SK-N-SH (cell line): ENCODE results near the gene DDX51. TPM values are rescaled to one million over a fixed set of nuclear protein-coding genes. Genes with fewer than 3 reads are reported as not detected.

Source experiments
- CTCF ChIA-PET: fragments of 300-600, 350-600 bp; formaldehyde crosslinking; extraction: SDS; loops from one replicate; lab custom pipeline; 2021; lab: Yijun Ruan, JAX
- POLR2A ChIA-PET: fragments of 350-600 bp; sonication (Branson Sonifier 250); formaldehyde crosslinking; extraction: SDS; loops from one replicate; lab custom pipeline; 2020; ENCODE audit warnings: antibody characterized with exemption, inconsistent platforms; lab: Yijun Ruan, JAX
- DNase-seq: peaks from one replicate; pipeline ENCODE4 v3.0.0; 2012
- H2AFZ ChIP-seq: fragments of 200-600 bp; sonication (generic); 2 replicates; pipeline ENCODE4 v1.8.1; 2016; ENCODE audit warnings: antibody characterized with exemption, mild to moderate bottlenecking, low read depth
- H3F3A ChIP-seq: fragments of 200-600 bp; sonication (generic); replicated peaks from 2 replicates; pipeline ENCODE3; 2016; ENCODE audit warnings: antibody characterized with exemption, mild to moderate bottlenecking; ENCODE audit not compliant: insufficient read depth
- H3K27ac ChIP-seq, 2 experiments: fragments of 200-500 bp in 1 of 2; fragments of 200-600 bp in 1 of 2; sonication (Bioruptor generic) in 1 of 2; sonication (generic), shearing (Covaris generic) in 1 of 2; 2 replicates each; pipeline versions ENCODE4 v1.5.1 to v1.6.1; 2014 to 2016; ENCODE audit warnings: low read depth in 2 of 2, inconsistent platforms in 1 of 2, low read length in 1 of 2, mild to moderate bottlenecking in 1 of 2, mixed read lengths in 1 of 2
- H3K27me3 ChIP-seq: fragments of 200-600 bp; sonication (generic), shearing (Covaris generic); 2 replicates; pipeline ENCODE4 v1.6.1; 2016; ENCODE audit warnings: mixed run types; ENCODE audit not compliant: insufficient read depth
- H3K36me3 ChIP-seq, 2 experiments: fragments of 200-500 bp in 1 of 2; fragments of 200-600 bp in 1 of 2; sonication (Bioruptor generic) in 1 of 2; sonication (generic) in 1 of 2; replicated peaks in 1 of 2; 2 replicates each; pipeline versions ENCODE3 to v1.5.1; 2014 to 2016; ENCODE audit warnings: low read length in 1 of 2, mild to moderate bottlenecking in 1 of 2; ENCODE audit not compliant: insufficient read depth in 2 of 2, control insufficient read depth in 1 of 2
- H3K4me1 ChIP-seq, 2 experiments: fragments of 200-500 bp in 1 of 2; fragments of 200-600 bp in 1 of 2; sonication (Bioruptor generic) in 1 of 2; sonication (generic), shearing (Covaris generic) in 1 of 2; 2 replicates each; pipeline versions ENCODE4 v1.5.1 to v1.6.1; 2014 to 2016; ENCODE audit warnings: low read depth in 1 of 2, low read length in 1 of 2, mixed run types in 1 of 2; ENCODE audit not compliant: insufficient read depth in 2 of 2, control insufficient read depth in 1 of 2
- H3K4me2 ChIP-seq: fragments of 200-600 bp; sonication (generic), shearing (Covaris generic); 2 replicates; pipeline ENCODE4 v1.6.1; 2017; ENCODE audit warnings: mixed run types
- H3K4me3 ChIP-seq, 2 experiments: fragments of 200-500 bp in 1 of 2; fragments of 200-600 bp in 1 of 2; sonication (Bioruptor generic) in 1 of 2; sonication (generic), shearing (Covaris generic) in 1 of 2; 2 replicates each; pipeline versions ENCODE4 v1.5.1 to v1.8.1; 2014 to 2016; ENCODE audit warnings: low read depth in 2 of 2, inconsistent platforms in 1 of 2, low read length in 1 of 2, mild to moderate bottlenecking in 1 of 2, mixed read lengths in 1 of 2, moderate library complexity in 1 of 2
- H3K79me2 ChIP-seq: fragments of 200-600 bp; sonication (generic); 2 replicates; pipeline ENCODE4 v1.8.1; 2017; ENCODE audit warnings: mild to moderate bottlenecking; ENCODE audit not compliant: insufficient read depth
- H3K9ac ChIP-seq: fragments of 200-600 bp; sonication (generic); 2 replicates; pipeline ENCODE4 v1.6.1; 2017; ENCODE audit warnings: mixed run types
- H3K9me2 ChIP-seq: fragments of 200-600 bp; sonication (generic); 2 replicates; pipeline ENCODE4 v1.6.1; 2017; ENCODE audit warnings: mixed run types
- H3K9me3 ChIP-seq: fragments of 200-600 bp; sonication (generic); 2 replicates; pipeline ENCODE4 v1.6.1; 2017; ENCODE audit warnings: mixed run types, mild to moderate bottlenecking, moderate library complexity
- H4K20me1 ChIP-seq: fragments of 200-600 bp; sonication (generic); 2 replicates; pipeline ENCODE4 v1.6.1; 2017; ENCODE audit warnings: mild to moderate bottlenecking, mixed run types; ENCODE audit not compliant: insufficient read depth
- CHD2 ChIP-seq: fragments of 150-350 bp; IDR thresholded peaks from 2 replicates; pipeline ENCODE4 v1.6.1; 2018; ENCODE audit warnings: low read length; ENCODE audit not compliant: partially characterized antibody
- ELF1 ChIP-seq: IDR thresholded peaks from 2 replicates; pipeline ENCODE4 v1.4.0; 2012
- EP300 ChIP-seq, 2 experiments: IDR thresholded peaks; 2 replicates each; pipeline versions ENCODE4 v1.4.0 to v1.6.1; 2012; ENCODE audit warnings: borderline replicate concordance in 1 of 2, low read depth in 1 of 2, low read length in 1 of 2
- EZH2phosphoT487 ChIP-seq: fragments of 200-600 bp; sonication (generic); IDR thresholded peaks from 2 replicates; pipeline ENCODE4 v1.6.1; 2017; ENCODE audit warnings: low read depth, mixed run types, mild to moderate bottlenecking, antibody characterized with exemption, moderate library complexity, borderline replicate concordance
- FOSL2 ChIP-seq: IDR thresholded peaks from 2 replicates; pipeline ENCODE4 v1.4.0; 2012; ENCODE audit warnings: low read depth, mild to moderate bottlenecking, moderate library complexity, borderline replicate concordance
- FOXM1 ChIP-seq: IDR thresholded peaks from 2 replicates; pipeline ENCODE4 v1.4.0; 2012; ENCODE audit warnings: low read depth, mild to moderate bottlenecking
- MEF2A ChIP-seq: IDR thresholded peaks from 2 replicates; pipeline ENCODE4 v1.4.0; 2012; ENCODE audit warnings: low read depth, borderline replicate concordance
- NFIC ChIP-seq: IDR thresholded peaks from 2 replicates; pipeline ENCODE4 v1.4.0; 2012; ENCODE audit warnings: borderline replicate concordance
- RAD21 ChIP-seq: IDR thresholded peaks from 2 replicates; pipeline ENCODE4 v1.6.1; 2012; ENCODE audit warnings: mild to moderate bottlenecking, low read length
- RFX5 ChIP-seq: IDR thresholded peaks from 2 replicates; pipeline ENCODE4 v1.6.1; 2012; ENCODE audit warnings: mild to moderate bottlenecking, improper control_type of control experiment, low read length
- RXRA ChIP-seq: IDR thresholded peaks from 2 replicates; pipeline ENCODE4 v1.4.0; 2012; ENCODE audit warnings: low read depth, mild to moderate bottlenecking, borderline replicate concordance
- TCF12 ChIP-seq: IDR thresholded peaks from 2 replicates; pipeline ENCODE4 v1.4.0; 2012
- TEAD4 ChIP-seq: IDR thresholded peaks from 2 replicates; pipeline ENCODE4 v1.4.0; 2012; ENCODE audit warnings: mild to moderate bottlenecking, borderline replicate concordance; ENCODE audit not compliant: insufficient read depth
- WGBS: methylation state at CpG from one replicate; pipeline ENCODE4 v1.1.6; 2017; ENCODE audit warnings: low lambda C conversion rate; 5-methylcytosine and 5-hydroxymethylcytosine counted together
- polyA plus RNA-seq, 3 experiments: library from polyadenylated mRNA; depleted of rRNA; stranded (reverse); fragments of >200 nt; gene quantifications; 2 replicates each; pipeline ENCODE4 v1.2.3, GENCODE V29; 2012
- TF ChIP-seq, protein P1 (sequence below): IDR thresholded peaks from 2 replicates; pipeline ENCODE4 v1.4.0; 2012; ENCODE audit warnings: low read depth
- TF ChIP-seq, protein P2 (sequence below): IDR thresholded peaks from 2 replicates; pipeline ENCODE4 v1.4.0; 2012; ENCODE audit warnings: low read depth, borderline replicate concordance
- TF ChIP-seq, protein P3 (sequence below): fragments of 200-600 bp; sonication (generic); IDR thresholded peaks from 2 replicates; pipeline ENCODE4 v1.6.1; 2017; ENCODE audit warnings: antibody characterized with exemption, mild to moderate bottlenecking, moderate library complexity
- TF ChIP-seq, protein P4 (sequence below): IDR thresholded peaks from 2 replicates; pipeline ENCODE4 v1.6.1; 2012; ENCODE audit warnings: mild to moderate bottlenecking, low read depth, low read length, moderate library complexity

Gene DDX51
- polyA plus RNA-seq, 1 of the 3 experiments (the other 2 are of a cell fraction), result 17.3 TPM

DNA sequence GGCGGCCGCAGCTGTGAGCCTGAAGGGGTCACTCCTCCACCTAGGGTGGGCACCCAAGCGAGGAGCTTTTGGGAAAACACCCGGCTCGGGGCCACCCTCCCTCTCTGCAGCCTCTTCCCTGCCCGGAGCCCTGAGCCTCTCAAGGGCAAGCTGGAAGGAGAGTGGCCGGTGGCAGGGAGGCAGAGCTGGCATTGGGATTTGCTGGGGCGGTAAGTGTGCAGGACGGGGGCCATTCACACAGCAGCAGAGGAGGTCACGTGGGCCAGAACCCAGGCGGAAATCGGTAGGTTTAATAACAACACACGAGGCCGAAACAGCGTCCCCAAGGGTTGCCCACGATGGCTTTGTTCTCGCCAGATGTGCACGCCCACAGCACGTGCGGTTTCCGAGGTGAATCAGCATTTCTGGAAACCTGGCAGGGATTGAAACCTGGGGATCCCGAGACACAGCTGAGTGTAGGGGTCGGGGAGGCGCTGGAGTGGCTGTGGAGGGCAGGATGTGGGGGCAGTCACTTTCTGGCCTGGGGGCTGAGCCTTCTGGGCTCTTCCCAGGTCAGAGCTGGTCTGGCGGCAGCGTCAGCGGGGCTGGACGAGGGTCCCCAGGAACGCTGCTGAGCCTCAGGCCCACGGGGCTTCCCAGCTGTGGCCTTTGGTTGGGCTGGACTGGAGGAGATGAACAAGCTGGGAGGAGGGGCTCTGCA is 23.6 kb upstream of the DDX51 start:
- Histone ChIP-seq H3K79me2 (no peaks in the 10 kb centered on the region), H3K4me3 (no peak overlapping the region)
- no peak for DNase-seq
- TF ChIP-seq RAD21 (no peak), FOXM1 (no peak), RFX5 (no peak), TEAD4 (no peak), EZH2phosphoT487 (no peak), NFIC (no peak), RXRA (no peak), EP300 (IDR thresholded peaks at IDR 0.05; ENCODE audit: borderline replicate concordance in 1 of 2, low read depth in 1 of 2, low read length in 1 of 2) (no peak), CHD2 (no peak)
- TF ChIP-seq, protein P1, sequence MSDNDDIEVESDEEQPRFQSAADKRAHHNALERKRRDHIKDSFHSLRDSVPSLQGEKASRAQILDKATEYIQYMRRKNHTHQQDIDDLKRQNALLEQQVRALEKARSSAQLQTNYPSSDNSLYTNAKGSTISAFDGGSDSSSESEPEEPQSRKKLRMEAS, result no peak
- TF ChIP-seq, protein P2, sequence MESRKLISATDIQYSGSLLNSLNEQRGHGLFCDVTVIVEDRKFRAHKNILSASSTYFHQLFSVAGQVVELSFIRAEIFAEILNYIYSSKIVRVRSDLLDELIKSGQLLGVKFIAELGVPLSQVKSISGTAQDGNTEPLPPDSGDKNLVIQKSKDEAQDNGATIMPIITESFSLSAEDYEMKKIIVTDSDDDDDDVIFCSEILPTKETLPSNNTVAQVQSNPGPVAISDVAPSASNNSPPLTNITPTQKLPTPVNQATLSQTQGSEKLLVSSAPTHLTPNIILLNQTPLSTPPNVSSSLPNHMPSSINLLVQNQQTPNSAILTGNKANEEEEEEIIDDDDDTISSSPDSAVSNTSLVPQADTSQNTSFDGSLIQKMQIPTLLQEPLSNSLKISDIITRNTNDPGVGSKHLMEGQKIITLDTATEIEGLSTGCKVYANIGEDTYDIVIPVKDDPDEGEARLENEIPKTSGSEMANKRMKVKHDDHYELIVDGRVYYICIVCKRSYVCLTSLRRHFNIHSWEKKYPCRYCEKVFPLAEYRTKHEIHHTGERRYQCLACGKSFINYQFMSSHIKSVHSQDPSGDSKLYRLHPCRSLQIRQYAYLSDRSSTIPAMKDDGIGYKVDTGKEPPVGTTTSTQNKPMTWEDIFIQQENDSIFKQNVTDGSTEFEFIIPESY, result no peak
- TF ChIP-seq, all 33 proteins: peak for 0
- 43% methylated on average over 12 of the region's 30 CpGs for WGBS
- no peaks in the 10 kb centered on the region for H3K36me3 ChIP-seq
- H3K4me1 ChIP-seq, result peaks cover 2 to 7% of the 10 kb centered on the region in 2 experiments; a peak in 2 of 4 replicates
- H4K20me1 ChIP-seq, result no peaks in the 10 kb centered on the region
- peaks cover 71% of the 10 kb centered on the region for H3K27me3 ChIP-seq
- peaks cover 5% of the 10 kb centered on the region for H3F3A ChIP-seq
- no peaks in the 10 kb centered on the region for H3K9me2 ChIP-seq
- no peak overlapping the region for H3K4me2 ChIP-seq
- H2AFZ ChIP-seq, result no peak overlapping the region
- H3K9ac ChIP-seq, result no peak overlapping the region
- CTCF ChIA-PET, result interaction anchor here (1.6 to 1.8 kb wide), 2 partner anchors 14 to 246 kb away, joined by 7 to 12 read pairs; no protein-coding TSS in a partner anchor
- H3K9me3 ChIP-seq, result no peaks in the 10 kb centered on the region
- H3K27ac ChIP-seq, result no peak overlapping the region
- POLR2A ChIA-PET, result no interaction called here

DNA sequence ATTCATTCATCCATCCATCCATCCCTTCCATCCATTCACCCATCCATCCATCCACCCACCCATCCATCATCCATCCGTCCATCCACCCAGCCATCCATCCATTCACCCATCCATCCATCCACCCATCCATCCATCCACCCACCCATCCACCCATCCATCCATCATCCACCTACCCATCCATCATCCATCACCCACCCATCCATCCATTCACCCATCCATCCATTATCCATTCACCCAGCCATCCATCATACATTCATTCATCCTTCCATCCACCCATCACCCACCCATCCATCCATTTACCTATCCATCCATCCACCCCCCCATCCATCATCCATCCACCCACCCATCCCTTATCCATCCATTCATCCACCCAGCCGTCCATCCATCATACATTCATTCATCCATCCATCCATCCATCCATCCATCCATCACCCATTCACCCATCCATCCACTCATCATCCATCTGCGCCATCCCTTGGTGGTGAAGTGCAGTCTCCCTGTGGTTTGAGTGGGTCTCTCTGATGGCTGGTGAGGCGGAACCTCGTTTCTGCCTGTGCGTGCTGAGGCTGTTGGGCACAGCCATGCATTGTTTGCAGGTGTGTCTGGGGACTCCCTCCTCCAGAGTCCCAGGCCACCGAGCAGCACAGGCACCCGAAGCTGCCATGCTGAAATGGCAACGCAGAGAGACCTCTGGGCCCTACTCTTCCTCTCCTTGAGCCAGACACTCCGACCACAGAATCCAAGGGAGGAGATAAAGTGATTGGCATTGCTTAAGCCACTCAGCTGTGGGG is 22.9 kb upstream of the DDX51 start:
- no peaks in the 10 kb centered on the region for H4K20me1 ChIP-seq
- ChIA-PET CTCF (interaction anchor here (1.6 to 1.8 kb wide), 2 partner anchors 13 to 247 kb away, joined by 7 to 12 read pairs; no protein-coding TSS in a partner anchor), POLR2A (no interaction called here)
- no peak overlapping the region for H3K9ac ChIP-seq
- 68% methylated on average over 10 of the region's 10 CpGs for WGBS
- H3F3A ChIP-seq, result peaks cover 9% of the 10 kb centered on the region
- no peak overlapping the region for H2AFZ ChIP-seq
- no peak overlapping the region for H3K4me3 ChIP-seq
- no peaks in the 10 kb centered on the region for H3K79me2 ChIP-seq
- H3K9me2 ChIP-seq, result no peaks in the 10 kb centered on the region
- peaks cover 2 to 7% of the 10 kb centered on the region in 2 experiments; a peak in 2 of 4 replicates for H3K4me1 ChIP-seq
- no peak overlapping the region for H3K4me2 ChIP-seq
- no peak for DNase-seq
- H3K9me3 ChIP-seq, result no peaks in the 10 kb centered on the region
- H3K36me3 ChIP-seq, result no peaks in the 10 kb centered on the region
- peaks cover 64% of the 10 kb centered on the region for H3K27me3 ChIP-seq
- H3K27ac ChIP-seq, result no peak overlapping the region
- TF ChIP-seq, protein P3, sequence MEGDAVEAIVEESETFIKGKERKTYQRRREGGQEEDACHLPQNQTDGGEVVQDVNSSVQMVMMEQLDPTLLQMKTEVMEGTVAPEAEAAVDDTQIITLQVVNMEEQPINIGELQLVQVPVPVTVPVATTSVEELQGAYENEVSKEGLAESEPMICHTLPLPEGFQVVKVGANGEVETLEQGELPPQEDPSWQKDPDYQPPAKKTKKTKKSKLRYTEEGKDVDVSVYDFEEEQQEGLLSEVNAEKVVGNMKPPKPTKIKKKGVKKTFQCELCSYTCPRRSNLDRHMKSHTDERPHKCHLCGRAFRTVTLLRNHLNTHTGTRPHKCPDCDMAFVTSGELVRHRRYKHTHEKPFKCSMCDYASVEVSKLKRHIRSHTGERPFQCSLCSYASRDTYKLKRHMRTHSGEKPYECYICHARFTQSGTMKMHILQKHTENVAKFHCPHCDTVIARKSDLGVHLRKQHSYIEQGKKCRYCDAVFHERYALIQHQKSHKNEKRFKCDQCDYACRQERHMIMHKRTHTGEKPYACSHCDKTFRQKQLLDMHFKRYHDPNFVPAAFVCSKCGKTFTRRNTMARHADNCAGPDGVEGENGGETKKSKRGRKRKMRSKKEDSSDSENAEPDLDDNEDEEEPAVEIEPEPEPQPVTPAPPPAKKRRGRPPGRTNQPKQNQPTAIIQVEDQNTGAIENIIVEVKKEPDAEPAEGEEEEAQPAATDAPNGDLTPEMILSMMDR, result no peak
- TF ChIP-seq FOSL2 (no peak), TEAD4 (no peak), MEF2A (no peak), TCF12 (no peak), RFX5 (no peak), ELF1 (no peak)
- TF ChIP-seq, protein P1, result no peak
- TF ChIP-seq, protein P4, sequence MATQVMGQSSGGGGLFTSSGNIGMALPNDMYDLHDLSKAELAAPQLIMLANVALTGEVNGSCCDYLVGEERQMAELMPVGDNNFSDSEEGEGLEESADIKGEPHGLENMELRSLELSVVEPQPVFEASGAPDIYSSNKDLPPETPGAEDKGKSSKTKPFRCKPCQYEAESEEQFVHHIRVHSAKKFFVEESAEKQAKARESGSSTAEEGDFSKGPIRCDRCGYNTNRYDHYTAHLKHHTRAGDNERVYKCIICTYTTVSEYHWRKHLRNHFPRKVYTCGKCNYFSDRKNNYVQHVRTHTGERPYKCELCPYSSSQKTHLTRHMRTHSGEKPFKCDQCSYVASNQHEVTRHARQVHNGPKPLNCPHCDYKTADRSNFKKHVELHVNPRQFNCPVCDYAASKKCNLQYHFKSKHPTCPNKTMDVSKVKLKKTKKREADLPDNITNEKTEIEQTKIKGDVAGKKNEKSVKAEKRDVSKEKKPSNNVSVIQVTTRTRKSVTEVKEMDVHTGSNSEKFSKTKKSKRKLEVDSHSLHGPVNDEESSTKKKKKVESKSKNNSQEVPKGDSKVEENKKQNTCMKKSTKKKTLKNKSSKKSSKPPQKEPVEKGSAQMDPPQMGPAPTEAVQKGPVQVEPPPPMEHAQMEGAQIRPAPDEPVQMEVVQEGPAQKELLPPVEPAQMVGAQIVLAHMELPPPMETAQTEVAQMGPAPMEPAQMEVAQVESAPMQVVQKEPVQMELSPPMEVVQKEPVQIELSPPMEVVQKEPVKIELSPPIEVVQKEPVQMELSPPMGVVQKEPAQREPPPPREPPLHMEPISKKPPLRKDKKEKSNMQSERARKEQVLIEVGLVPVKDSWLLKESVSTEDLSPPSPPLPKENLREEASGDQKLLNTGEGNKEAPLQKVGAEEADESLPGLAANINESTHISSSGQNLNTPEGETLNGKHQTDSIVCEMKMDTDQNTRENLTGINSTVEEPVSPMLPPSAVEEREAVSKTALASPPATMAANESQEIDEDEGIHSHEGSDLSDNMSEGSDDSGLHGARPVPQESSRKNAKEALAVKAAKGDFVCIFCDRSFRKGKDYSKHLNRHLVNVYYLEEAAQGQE, result no peak
